HEK293 (cell line): ENCODE measurements around the gene WLS.

Experiments used
- HOXA7 ChIP-seq: sonication (generic); formaldehyde crosslinking; IDR thresholded peaks from 2 replicates; pipeline ENCODE4 v1.8.1; 2022; ENCODE audit warnings: missing genetic modification reagents, borderline replicate concordance
- KLF1 ChIP-seq: fragments of 450-650 bp; formaldehyde crosslinking; IDR thresholded peaks from 2 replicates; pipeline ENCODE4 v1.5.1; 2016; ENCODE audit warnings: missing biosample characterization, missing genetic modification characterization
- KLF9 ChIP-seq: fragments of 450-650 bp; formaldehyde crosslinking; IDR thresholded peaks from 2 replicates; pipeline ENCODE4 v1.5.1; 2016; ENCODE audit warnings: missing biosample characterization, missing genetic modification characterization, low read depth
- SETDB1 ChIP-seq: IDR thresholded peaks from one replicate; pipeline ENCODE4 v1.6.1; 2017; ENCODE audit warnings: mild to moderate bottlenecking, low read length, moderate library complexity, mixed read lengths; ENCODE audit not compliant: insufficient read length
- YY1 ChIP-seq: fragments of 450-650 bp; formaldehyde crosslinking; IDR thresholded peaks from 2 replicates; pipeline ENCODE4 v1.5.1; 2018; ENCODE audit warnings: missing biosample characterization, missing genetic modification characterization
- ZNF121 ChIP-seq: fragments of 450-650 bp; formaldehyde crosslinking; IDR thresholded peaks from 2 replicates; pipeline ENCODE4 v1.5.1; 2016; ENCODE audit warnings: missing biosample characterization, missing genetic modification characterization
- ZNF140 ChIP-seq: fragments of 450-650 bp; formaldehyde crosslinking; IDR thresholded peaks from 2 replicates; pipeline ENCODE4 v1.5.1; 2016; ENCODE audit warnings: missing biosample characterization, missing genetic modification characterization
- ZNF24 ChIP-seq: fragments of 450-650 bp; formaldehyde crosslinking; IDR thresholded peaks from 2 replicates; pipeline ENCODE4 v1.5.1; 2016; ENCODE audit warnings: missing biosample characterization, missing genetic modification characterization
- ZNF335 ChIP-seq: fragments of 450-650 bp; formaldehyde crosslinking; conservative IDR thresholded peaks from 2 replicates; pipeline ENCODE4 v1.5.1; 2016; ENCODE audit warnings: missing biosample characterization, missing genetic modification characterization
- TF ChIP-seq, protein P1 (sequence below): fragments of 450-650 bp; formaldehyde crosslinking; IDR thresholded peaks from 2 replicates; pipeline ENCODE4 v1.5.1; 2016; ENCODE audit warnings: missing biosample characterization, missing genetic modification characterization
- TF ChIP-seq, protein P2 (sequence below): fragments of 450-650 bp; formaldehyde crosslinking; IDR thresholded peaks from 2 replicates; pipeline ENCODE4 v1.5.1; 2016; ENCODE audit warnings: missing biosample characterization, missing genetic modification characterization
- TF ChIP-seq, protein P3 (sequence below): fragments of 450-650 bp; formaldehyde crosslinking; IDR thresholded peaks from 2 replicates; pipeline ENCODE4 v1.5.1; 2017; ENCODE audit warnings: missing biosample characterization, missing genetic modification characterization

DNA sequence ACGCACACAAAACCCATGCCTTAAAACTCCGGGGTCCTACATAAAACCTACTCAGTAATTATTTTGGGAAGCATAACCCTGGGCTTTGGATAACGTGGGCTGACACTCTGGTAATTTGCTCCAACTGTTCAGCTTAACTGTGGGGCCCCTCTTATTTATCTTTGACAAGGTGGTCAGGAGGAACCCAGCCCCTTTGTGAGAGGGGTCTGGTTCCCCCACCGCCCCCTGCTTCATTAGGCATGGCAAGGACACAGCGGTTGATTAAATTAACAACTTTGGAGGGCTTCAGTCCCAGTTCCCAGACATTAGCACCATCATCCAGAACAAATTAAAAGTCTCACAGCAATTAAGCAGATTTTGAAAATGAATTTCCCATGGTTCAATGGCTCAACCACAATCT lies 14.7 kb downstream of the WLS start:
- TF ChIP-seq, protein P1, sequence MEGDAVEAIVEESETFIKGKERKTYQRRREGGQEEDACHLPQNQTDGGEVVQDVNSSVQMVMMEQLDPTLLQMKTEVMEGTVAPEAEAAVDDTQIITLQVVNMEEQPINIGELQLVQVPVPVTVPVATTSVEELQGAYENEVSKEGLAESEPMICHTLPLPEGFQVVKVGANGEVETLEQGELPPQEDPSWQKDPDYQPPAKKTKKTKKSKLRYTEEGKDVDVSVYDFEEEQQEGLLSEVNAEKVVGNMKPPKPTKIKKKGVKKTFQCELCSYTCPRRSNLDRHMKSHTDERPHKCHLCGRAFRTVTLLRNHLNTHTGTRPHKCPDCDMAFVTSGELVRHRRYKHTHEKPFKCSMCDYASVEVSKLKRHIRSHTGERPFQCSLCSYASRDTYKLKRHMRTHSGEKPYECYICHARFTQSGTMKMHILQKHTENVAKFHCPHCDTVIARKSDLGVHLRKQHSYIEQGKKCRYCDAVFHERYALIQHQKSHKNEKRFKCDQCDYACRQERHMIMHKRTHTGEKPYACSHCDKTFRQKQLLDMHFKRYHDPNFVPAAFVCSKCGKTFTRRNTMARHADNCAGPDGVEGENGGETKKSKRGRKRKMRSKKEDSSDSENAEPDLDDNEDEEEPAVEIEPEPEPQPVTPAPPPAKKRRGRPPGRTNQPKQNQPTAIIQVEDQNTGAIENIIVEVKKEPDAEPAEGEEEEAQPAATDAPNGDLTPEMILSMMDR (tag by site-specific recombination), result no peak
- TF ChIP-seq, protein P2, sequence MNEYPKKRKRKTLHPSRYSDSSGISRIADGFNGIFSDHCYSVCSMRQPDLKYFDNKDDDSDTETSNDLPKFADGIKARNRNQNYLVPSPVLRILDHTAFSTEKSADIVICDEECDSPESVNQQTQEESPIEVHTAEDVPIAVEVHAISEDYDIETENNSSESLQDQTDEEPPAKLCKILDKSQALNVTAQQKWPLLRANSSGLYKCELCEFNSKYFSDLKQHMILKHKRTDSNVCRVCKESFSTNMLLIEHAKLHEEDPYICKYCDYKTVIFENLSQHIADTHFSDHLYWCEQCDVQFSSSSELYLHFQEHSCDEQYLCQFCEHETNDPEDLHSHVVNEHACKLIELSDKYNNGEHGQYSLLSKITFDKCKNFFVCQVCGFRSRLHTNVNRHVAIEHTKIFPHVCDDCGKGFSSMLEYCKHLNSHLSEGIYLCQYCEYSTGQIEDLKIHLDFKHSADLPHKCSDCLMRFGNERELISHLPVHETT (tag by site-specific recombination), result no peak
- TF ChIP-seq KLF9 (no peak), ZNF121 (tag by site-specific recombination) (no peak), HOXA7 (CRISPR knock-in tag) (no peak), YY1 (tag by site-specific recombination) (no peak), ZNF335 (no peak), SETDB1 (no peak), ZNF24 (tag by site-specific recombination) (no peak), ZNF140 (tag by site-specific recombination) (no peak), KLF1 (tag by site-specific recombination) (no peak)
- TF ChIP-seq, protein P3, sequence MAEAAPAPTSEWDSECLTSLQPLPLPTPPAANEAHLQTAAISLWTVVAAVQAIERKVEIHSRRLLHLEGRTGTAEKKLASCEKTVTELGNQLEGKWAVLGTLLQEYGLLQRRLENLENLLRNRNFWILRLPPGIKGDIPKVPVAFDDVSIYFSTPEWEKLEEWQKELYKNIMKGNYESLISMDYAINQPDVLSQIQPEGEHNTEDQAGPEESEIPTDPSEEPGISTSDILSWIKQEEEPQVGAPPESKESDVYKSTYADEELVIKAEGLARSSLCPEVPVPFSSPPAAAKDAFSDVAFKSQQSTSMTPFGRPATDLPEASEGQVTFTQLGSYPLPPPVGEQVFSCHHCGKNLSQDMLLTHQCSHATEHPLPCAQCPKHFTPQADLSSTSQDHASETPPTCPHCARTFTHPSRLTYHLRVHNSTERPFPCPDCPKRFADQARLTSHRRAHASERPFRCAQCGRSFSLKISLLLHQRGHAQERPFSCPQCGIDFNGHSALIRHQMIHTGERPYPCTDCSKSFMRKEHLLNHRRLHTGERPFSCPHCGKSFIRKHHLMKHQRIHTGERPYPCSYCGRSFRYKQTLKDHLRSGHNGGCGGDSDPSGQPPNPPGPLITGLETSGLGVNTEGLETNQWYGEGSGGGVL (tag by site-specific recombination), result no peak
